K562 (cell line): ENCODE data around the gene FCGR3A. TPM values are rescaled to one million over a fixed set of nuclear protein-coding genes. Genes with fewer than 3 reads are reported as not detected.
A peak's percentile ranks its signal among the peaks of the same experiment; 100 is the strongest.
"Not testable (repeated sequence)": the region's sequence is repeated elsewhere in the genome, so short reads cannot be mapped to it uniquely, and the experiment has no call there.

Source experiments
- ARID1B ChIP-seq: fragments of 450-650 bp; IDR thresholded peaks from 2 replicates; pipeline ENCODE4 v1.6.1; 2016; ENCODE audit warnings: antibody characterized with exemption, mild to moderate bottlenecking, inconsistent platforms
- DMBX1 ChIP-seq: fragments of 250-450 bp; sonication (Bioruptor Pico); IDR thresholded peaks from 2 replicates; pipeline ENCODE4 v1.8.0; 2022; ENCODE audit warnings: inconsistent platforms, mild to moderate bottlenecking, moderate library complexity, borderline replicate concordance
- GABPA ChIP-seq: fragments of 200-800 bp; sonication (Bioruptor generic); conservative IDR thresholded peaks from 2 replicates; pipeline ENCODE4 v1.6.1; 2016; ENCODE audit warnings: low read depth, missing genetic modification characterization, missing compliant biosample characterization
- HDAC1 ChIP-seq, 2 experiments: fragments of 450-650 bp; IDR thresholded peaks; 2 replicates each; pipeline ENCODE4 v1.6.1; 2016 to 2017; ENCODE audit warnings: inconsistent platforms in 1 of 2, mild to moderate bottlenecking in 1 of 2, moderate library complexity in 1 of 2
- SRF ChIP-seq, 2 experiments: fragments of 250-450, 450-650 bp in 1 of 2; sonication (Bioruptor Pico) in 1 of 2; sonication (generic) in 1 of 2; formaldehyde crosslinking; IDR thresholded peaks; 2 replicates each; pipeline versions ENCODE4 v1.5.0 to v1.5.1; 2020 to 2022; ENCODE audit warnings: mild to moderate bottlenecking in 1 of 2, missing genetic modification reagents in 1 of 2
- ZNF175 ChIP-seq: fragments of 200-800 bp; sonication (Bioruptor generic); IDR thresholded peaks from 2 replicates; pipeline ENCODE4 v1.6.1; 2016; ENCODE audit warnings: low read depth, mild to moderate bottlenecking, missing genetic modification characterization, missing compliant biosample characterization
- ZNF644 ChIP-seq: fragments of 200-800 bp; sonication (Bioruptor generic); IDR thresholded peaks from 2 replicates; pipeline ENCODE4 v1.6.1; 2016; ENCODE audit warnings: low read depth, missing genetic modification characterization, missing compliant biosample characterization
- ZNF740 ChIP-seq, 3 experiments: fragments of 200-800 bp in 1 of 3; sonication (Bioruptor generic) in 1 of 3; sonication (generic) in 1 of 3; formaldehyde crosslinking in 1 of 3; IDR thresholded peaks; 2 replicates each; pipeline versions ENCODE4 v1.6.1 to v1.8.0; 2016 to 2022; ENCODE audit warnings: mild to moderate bottlenecking in 2 of 3, missing compliant biosample characterization in 2 of 3, missing genetic modification characterization in 2 of 3, missing genetic modification reagents in 1 of 3
- polyA plus RNA-seq, 8 experiments: library from polyadenylated mRNA; depleted of rRNA in 4 of 8; stranded (reverse) in 5 of 8; unstranded in 3 of 8; fragments of >200 nt; fragmentation: Nextera tagmentation in 2 of 8; fragmentation: Illumina TruSeq in 1 of 8; extraction: Ambion mirVana in 2 of 8; extraction: Trizol in 1 of 8; gene quantifications; 2 replicates each; pipeline versions ENCODE4 v1.2.1 to v1.2.3, GENCODE V29; 2011 to 2014; ENCODE audit warnings: inconsistent platforms in 1 of 8, missing spikeins in 1 of 8
- total RNA-seq, 7 experiments: library from RNA; depleted of rRNA in 6 of 7; stranded (reverse); fragments of >200 nt in 6 of 7; fragmentation: Illumina TruSeq in 2 of 7; extraction: Trizol in 2 of 7; gene quantifications; 2 replicates each; pipeline versions ENCODE4 v1.2.1 to v1.2.3, GENCODE V29; 2011 to 2021; ENCODE audit warnings: low replicate concordance in 1 of 7

FCGR3A gene
- total and polyA plus RNA-seq, 9 of the 15 experiments (the other 6 are each of a cell fraction or from before 2014, with no cell fraction given) = 0.04 to 0.29 (median 0.14) TPM; not detected in 3

- 0 out of 4 replicates have a peak, but pooled peaks of 1 of the 2 experiments have one; percentile 32 for TF ChIP-seq HDAC1 (IDR thresholded peaks at IDR 0.05)
- peak in 1 of 2 experiments; percentile 85; a peak in 1 of 4 replicates for TF ChIP-seq SRF (CRISPR knock-in tag; IDR thresholded peaks at IDR 0.05)
- TF ChIP-seq ZNF644 (tag) = peak; percentile 96
- TF ChIP-seq ZNF740 (CRISPR knock-in tag; IDR thresholded peaks at IDR 0.05) = not testable (repeated sequence)
- TF ChIP-seq ZNF740 (tag; IDR thresholded peaks at IDR 0.05) = peak in 1 of 2 experiments; percentile 53; a peak in 1 of 4 replicates
- peak; percentile 98 for TF ChIP-seq ZNF175 (CRISPR knock-in tag)
- peak; percentile 36; the same call in 1 of the 2 replicates for TF ChIP-seq GABPA
- peak; percentile 49; the same call in 1 of the 2 replicates for TF ChIP-seq DMBX1
- TF ChIP-seq ARID1B = peak; percentile 44; the same call in 1 of the 2 replicates
Measured at GRCh38 chr1:161557506-161558450, 8.2 kb upstream of the FCGR3A start (continued).
